Left ventricle myocardium inferior (tissue), 1 donor: ENCODE results near the gene ARFIP2. TPM values are rescaled to one million over a fixed set of nuclear protein-coding genes. Genes with fewer than 3 reads are reported as not detected.

Experiments used
- DNase-seq: peaks from one replicate; pipeline ENCODE4 v3.0.0-alpha.2; 2020
- H3K27ac ChIP-seq: fragments of 200-600 bp; replicated peaks from 2 replicates; pipeline ENCODE4 v1.8.0; 2021
- H3K27me3 ChIP-seq: fragments of 200-600 bp; 2 replicates; pipeline ENCODE4 v1.8.0; 2021; ENCODE audit warnings: low read depth
- H3K36me3 ChIP-seq: fragments of 200-600 bp; 2 replicates; pipeline ENCODE4 v1.8.0; 2021
- H3K4me1 ChIP-seq: fragments of 200-600 bp; 2 replicates; pipeline ENCODE4 v1.8.0; 2021
- H3K4me3 ChIP-seq: fragments of 200-600 bp; 2 replicates; pipeline ENCODE4 v1.8.0; 2021; ENCODE audit warnings: mild to moderate bottlenecking, moderate library complexity
- H3K9me3 ChIP-seq: fragments of 200-600 bp; replicated peaks from 2 replicates; pipeline ENCODE4 v1.8.0; 2021
- intact Hi-C: fragments of 100-400 bp; cut with micrococcal nuclease; formaldehyde crosslinking; loops from one replicate; pipeline ENCODE4 v1.11.0; 2022
- long read RNA-seq: library from polyadenylated mRNA; unstranded; transcript quantifications from one replicate; pipeline ENCODE4 v2.0.0, GENCODE V29; 2021
- total RNA-seq: library from RNA; stranded (reverse); fragmentation: NEBNext Ultra II Directional; extraction: Animal tissue kit (Norgen Biotek cat#: 25700); gene quantifications from one replicate; pipeline ENCODE4 v1.2.1, GENCODE V29; 2021
- TF ChIP-seq, protein P1 (sequence below): fragments of 200-600 bp; IDR thresholded peaks from 2 replicates; pipeline ENCODE4 v1.8.0; 2021; ENCODE audit warnings: antibody characterized with exemption, mild to moderate bottlenecking, borderline replicate concordance
- donor health status: DM: no; HTN: yes; CAD: no; lungs with severe emphysema.

Gene ARFIP2, protein sequence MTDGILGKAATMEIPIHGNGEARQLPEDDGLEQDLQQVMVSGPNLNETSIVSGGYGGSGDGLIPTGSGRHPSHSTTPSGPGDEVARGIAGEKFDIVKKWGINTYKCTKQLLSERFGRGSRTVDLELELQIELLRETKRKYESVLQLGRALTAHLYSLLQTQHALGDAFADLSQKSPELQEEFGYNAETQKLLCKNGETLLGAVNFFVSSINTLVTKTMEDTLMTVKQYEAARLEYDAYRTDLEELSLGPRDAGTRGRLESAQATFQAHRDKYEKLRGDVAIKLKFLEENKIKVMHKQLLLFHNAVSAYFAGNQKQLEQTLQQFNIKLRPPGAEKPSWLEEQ
- total RNA-seq = 16.1 TPM
- long read RNA-seq, transcript ARFIP2-201 (8 exons, 2,543 nt) = major isoform, 13 of 36 reads
- long read RNA-seq, transcript ARFIP2-202 (8 exons, 1,868 nt) = minor isoform, 11 of 36 reads
- long read RNA-seq, partial matches to known transcripts = 4 of 36 reads
- long read RNA-seq, other reads (novel, unspliced or antisense) = 8 of 36 reads

DNA sequence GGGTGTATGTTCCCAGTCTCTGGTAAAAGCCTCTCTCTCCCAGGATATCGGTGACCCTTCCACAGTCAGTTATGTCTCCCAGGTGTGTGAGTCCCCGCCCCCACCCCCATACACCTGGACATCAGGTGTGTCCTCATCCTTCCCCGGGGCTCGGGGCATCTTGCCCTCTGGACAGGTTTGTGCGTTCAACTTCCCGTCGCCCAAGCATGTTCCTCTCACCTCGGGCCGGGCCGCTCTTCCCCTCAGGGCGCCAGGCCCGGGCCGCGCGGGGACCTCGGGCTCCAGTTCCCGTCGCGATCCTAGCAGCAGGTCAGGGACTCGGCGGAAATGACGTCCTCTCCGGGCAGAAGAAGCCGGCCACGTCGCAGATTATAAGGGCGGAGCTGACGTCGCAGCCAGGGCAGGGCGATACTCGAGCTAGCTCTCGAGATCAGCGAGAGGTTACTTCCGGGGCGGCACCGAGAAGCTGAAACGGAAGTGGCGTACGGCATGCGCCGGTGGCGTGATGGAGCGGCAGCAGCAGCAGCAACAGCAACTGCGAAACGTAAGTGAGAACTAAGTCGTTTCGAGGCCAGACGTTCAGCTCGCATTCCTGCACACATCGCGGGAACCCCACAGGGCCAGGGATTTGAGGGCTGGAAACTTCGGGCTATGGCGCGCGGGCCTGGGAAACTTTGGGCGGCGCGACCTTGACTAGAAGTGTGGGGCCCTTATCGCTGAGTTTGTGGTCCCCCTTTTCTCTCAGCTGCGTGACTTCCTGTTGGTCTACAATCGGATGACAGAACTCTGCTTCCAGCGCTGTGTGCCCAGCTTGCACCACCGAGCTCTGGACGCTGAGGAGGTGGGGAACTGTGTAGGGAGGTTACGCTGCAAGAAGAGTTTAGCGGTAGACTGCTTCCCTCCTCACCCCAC, at the start of gene ARFIP2, which contains the start of gene TIMM10B:
TSS of gene ARFIP2 (minus strand) at position 320 of the 912 bp plus-strand sequence. CDS start 910 bp downstream, outside the sequence.
TSS of gene TIMM10B (plus strand) at position 490 of the 912 bp plus-strand sequence. CDS start at position 506, 16 bp downstream.
- H3K4me3 ChIP-seq = peak within 1 kb of the TSS; percentile 91
- H3K27me3 ChIP-seq = no peaks in the 10 kb centered on the region
- peak within 1 kb of the TSS; percentile 93 for H3K27ac ChIP-seq
- peaks cover 66% of the 10 kb centered on the region for H3K36me3 ChIP-seq
- no peaks in the 10 kb centered on the region for H3K9me3 ChIP-seq
- peaks cover 38% of the 10 kb centered on the region for H3K4me1 ChIP-seq
- intact Hi-C loops = no loop called here
- TF ChIP-seq, protein P1, sequence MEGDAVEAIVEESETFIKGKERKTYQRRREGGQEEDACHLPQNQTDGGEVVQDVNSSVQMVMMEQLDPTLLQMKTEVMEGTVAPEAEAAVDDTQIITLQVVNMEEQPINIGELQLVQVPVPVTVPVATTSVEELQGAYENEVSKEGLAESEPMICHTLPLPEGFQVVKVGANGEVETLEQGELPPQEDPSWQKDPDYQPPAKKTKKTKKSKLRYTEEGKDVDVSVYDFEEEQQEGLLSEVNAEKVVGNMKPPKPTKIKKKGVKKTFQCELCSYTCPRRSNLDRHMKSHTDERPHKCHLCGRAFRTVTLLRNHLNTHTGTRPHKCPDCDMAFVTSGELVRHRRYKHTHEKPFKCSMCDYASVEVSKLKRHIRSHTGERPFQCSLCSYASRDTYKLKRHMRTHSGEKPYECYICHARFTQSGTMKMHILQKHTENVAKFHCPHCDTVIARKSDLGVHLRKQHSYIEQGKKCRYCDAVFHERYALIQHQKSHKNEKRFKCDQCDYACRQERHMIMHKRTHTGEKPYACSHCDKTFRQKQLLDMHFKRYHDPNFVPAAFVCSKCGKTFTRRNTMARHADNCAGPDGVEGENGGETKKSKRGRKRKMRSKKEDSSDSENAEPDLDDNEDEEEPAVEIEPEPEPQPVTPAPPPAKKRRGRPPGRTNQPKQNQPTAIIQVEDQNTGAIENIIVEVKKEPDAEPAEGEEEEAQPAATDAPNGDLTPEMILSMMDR = no peak
- peak; percentile 99 for DNase-seq

GRCh38 chr11:6530848-6531247, 49.7 kb upstream of the ARFIP2 start:
- Histone ChIP-seq H3K27me3 (no peaks in the 10 kb centered on the region), H3K27ac (no peak overlapping the region), H3K4me1 (no peaks in the 10 kb centered on the region), H3K36me3 (peaks cover 25% of the 10 kb centered on the region), H3K4me3 (no peak overlapping the region), H3K9me3 (no peaks in the 10 kb centered on the region)
- DNase-seq = no peak
- intact Hi-C loops = loop anchor here (10.0 kb wide), 1 partner anchor 154 kb away; the partner anchor contains the start of gene MRPL17
- TF ChIP-seq, protein P1 = no peak

GRCh38 chr11:6529266-6529665, 48.1 kb upstream of the ARFIP2 start:
- no peak overlapping the region for H3K27ac ChIP-seq
- no peaks in the 10 kb centered on the region for H3K4me1 ChIP-seq
- peaks cover 19% of the 10 kb centered on the region for H3K36me3 ChIP-seq
- H3K9me3 ChIP-seq = no peaks in the 10 kb centered on the region
- intact Hi-C loops = no loop called here
- no peaks in the 10 kb centered on the region for H3K27me3 ChIP-seq
- no peak overlapping the region for H3K4me3 ChIP-seq
- TF ChIP-seq, protein P1 = no peak
- DNase-seq = no peak

GRCh38 chr11:6526411-6527135, 45.4 kb upstream of the ARFIP2 start:
- H3K4me1 ChIP-seq = no peaks in the 10 kb centered on the region
- peaks cover 16% of the 10 kb centered on the region for H3K36me3 ChIP-seq
- intact Hi-C loops = no loop called here
- no peak overlapping the region for H3K27ac ChIP-seq
- no peak for DNase-seq
- H3K4me3 ChIP-seq = no peak overlapping the region
- H3K9me3 ChIP-seq = no peaks in the 10 kb centered on the region
- TF ChIP-seq, protein P1 = no peak
- H3K27me3 ChIP-seq = no peaks in the 10 kb centered on the region
